ENCODE measurements around the gene PLPP6. TPM values are rescaled to one million over a fixed set of nuclear protein-coding genes. Genes with fewer than 3 reads are reported as not detected.
A peak's percentile ranks its signal among the peaks of the same experiment; 100 is the strongest.

PLPP6 gene
- polyA plus RNA-seq, 12 donors, result 3.6 to 6.7 (median 4.4) TPM; not detected in 1

DNA sequence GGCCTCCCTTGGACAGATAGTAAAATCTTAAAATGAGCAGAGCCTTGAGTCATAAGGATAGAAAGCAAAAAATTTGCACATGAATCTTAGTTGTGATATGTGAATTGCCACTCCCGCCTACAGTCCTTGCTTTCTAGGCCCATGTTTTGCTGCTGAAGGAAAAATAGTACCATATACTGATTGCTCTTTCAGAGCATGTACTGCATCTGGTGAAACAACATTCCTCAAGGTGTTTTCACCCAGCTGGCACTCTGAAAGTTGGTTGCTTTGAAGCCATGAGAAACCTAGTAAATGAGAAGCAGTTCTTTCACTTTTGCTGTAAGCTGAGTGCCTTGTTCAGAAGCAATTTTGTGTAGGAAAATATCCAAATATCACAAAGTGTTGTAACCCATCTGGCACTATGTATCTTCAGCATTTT lies 27.6 kb downstream of the PLPP6 start:
- DNase-seq, result no peak

DNA sequence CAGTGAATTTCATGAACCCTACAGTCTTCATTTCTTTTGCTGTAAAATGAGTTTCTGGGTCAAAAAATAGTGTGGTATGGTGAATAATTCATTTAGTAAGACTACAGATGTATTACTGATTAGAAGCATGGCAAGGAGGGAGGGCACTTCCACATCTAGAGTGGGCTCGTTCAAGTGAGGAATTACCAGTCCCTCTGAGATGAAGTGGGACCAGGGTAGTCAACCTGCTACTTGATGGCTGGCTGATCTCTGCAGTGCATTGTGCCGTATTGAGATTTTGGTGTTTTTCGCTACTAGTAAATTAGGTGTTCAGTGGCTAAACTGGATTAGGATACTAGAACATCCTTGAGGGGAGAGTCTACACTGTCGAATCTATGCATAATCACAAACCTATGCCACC lies 28.1 kb downstream of the PLPP6 start:
- no peak for DNase-seq

DNA sequence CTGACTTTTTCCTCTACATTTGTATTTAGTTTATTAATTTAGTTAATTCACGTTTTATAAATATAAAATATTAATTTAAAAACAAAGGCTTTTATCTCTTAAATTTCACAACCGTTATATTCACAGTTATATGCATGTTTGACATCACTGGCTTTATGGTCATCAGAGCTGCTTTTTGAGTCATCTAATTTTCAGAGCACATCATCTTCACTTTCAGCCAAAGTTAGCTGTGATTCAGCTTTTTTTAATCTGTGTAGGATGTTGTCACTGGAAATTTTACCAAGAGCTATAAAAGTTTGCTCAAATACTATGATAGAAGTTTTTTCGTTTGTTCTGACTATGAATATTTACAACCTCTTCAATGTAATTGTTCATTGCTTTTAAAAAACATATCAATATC lies 29.7 kb downstream of the PLPP6 start:
- DNase-seq, result no peak

DNA sequence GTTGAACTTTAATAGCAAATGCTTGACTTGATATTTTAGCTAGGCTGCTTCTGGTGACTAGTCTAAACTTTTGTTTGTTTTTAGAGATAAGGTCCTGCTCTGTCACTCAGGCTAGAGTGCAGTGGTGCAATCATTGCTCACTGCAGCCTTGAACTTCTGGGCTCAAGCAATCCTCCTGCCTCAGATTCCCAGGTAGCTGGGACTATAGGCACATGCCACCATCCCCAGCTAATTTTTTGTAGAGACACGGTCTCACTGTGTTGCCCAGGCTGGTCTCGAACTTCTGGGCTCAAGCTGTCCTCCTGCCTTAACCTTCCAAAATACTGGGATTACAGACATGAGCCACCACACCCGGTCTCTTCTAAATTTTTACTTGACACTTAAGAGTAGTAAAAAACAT lies 38.0 kb downstream of the PLPP6 start:
- no peak for DNase-seq

DNA sequence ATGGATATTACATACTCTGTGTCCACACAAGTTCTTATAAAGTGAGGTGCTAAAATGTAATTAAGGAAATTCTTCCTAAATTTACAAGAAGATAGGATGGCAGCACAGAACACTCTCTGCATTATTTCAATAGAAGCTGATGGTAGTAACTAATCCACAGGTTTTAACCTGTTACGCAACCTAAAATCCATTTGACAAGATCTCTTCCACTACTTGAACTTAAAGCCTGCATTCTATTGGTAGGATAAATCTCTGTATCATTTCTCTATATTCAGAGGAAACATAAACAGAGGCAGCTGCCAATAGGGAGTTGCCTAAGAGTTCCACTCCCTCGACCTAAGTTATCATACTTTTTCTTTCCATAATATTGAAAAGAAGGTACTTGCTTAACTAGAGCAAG lies 38.8 kb downstream of the PLPP6 start:
- DNase-seq, result no peak

DNA sequence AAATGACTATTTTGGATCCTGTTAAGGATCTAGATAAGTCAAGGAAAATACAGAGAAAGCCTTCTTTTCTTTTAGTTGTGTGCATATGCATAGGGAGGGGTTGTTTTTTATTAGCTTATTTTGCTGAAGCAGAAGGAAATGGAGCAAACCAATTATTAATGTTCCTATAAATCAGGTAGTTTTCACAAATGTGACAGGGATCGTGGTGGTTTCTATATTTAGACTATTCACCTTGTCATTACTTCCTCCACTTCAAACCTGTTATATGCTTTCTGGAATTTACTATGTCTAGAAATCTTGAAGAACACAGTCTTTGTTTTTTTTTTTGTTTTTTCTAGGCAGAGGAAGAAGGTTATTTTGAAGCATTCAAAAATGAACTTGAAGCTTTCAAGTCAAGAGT lies 39.4 kb downstream of the PLPP6 start:
- no peak for DNase-seq

DNA sequence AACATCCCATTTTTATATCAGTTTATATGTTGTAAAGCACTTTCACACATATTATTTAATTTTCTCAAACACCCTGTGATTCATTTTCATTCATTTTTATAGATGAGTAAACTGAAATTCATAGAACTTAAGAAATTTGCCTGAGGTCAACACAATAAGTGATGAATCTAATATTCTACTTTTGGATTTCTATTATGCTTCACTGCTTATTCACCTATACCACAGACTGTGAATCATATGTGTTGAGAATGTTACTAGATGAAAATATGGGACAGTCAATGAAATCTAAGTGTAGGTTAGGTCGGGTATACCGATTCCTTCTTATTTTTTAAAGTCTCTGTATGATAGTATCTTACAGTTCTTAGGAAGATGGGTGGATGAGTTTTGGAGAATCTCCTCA lies 42.0 kb downstream of the PLPP6 start:
- DNase-seq, result no peak

DNA sequence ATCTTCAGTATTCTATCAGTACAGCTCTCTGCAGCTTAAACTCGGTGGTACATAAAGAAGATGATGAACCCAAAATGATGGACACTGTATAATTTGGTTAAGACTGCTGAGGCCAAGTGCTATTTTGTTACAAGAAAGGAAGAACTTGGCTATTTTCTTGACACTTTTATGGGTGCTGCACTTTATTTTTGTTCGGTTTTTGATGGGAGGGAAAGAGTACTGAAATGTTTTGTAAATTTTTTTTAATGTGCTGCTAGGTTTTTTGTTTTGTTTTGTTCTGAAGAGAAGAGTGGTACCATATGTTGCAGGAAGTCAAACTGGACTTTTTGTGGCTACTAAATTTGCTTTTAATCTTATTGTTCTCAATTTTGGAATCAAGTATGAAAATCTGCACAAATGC lies 43.9 kb downstream of the PLPP6 start:
- DNase-seq, result no peak

DNA sequence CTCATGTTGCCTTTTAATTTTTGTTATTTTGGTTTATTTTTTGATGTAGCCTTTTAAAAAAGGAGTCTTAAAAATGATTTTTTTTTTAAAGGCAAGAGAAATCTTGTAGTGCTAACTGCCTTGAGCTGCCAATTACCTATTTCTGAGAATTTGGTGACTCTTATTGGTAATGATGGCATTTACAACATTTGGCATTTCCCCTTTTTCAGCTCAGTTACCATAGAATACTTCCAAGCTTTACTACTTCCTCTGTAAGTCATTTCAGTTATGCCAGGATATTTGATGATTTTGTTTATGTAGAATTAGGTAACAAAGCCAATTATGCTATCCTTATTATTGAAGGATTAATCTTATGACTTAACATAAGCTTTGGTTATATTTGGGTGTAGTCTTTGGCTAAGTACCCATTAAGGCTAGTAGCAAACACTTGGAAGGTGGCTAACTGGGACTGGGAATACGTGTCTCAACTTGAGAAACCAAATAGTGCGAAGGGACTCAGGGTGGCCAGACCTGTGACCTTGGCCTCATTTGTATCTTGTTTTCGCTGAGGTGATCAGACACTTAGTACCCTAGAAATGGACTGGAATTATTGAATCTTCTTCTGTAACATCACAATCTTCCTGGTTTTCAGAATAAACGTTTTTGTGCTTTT lies 45.0 kb downstream of the PLPP6 start:
- no peak for DNase-seq

DNA sequence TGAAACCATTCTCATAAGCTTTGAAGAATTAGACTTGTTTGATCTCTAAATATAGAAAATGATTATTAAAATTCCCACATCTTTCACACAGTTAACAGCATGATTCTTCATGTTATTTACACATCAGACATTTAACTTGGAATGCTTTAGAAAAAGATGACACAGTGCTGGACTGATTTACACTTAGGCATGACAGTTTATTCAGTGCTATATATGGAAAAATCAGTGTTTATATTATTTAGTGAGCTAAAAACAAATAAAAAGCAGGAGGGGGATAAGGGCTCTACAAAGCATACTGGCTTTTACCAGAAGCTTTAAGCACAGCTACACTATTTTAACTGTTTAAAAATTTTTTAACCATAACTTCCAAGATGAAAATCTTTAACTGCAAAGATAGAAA lies 47.3 kb downstream of the PLPP6 start:
- DNase-seq, result no peak

DNA sequence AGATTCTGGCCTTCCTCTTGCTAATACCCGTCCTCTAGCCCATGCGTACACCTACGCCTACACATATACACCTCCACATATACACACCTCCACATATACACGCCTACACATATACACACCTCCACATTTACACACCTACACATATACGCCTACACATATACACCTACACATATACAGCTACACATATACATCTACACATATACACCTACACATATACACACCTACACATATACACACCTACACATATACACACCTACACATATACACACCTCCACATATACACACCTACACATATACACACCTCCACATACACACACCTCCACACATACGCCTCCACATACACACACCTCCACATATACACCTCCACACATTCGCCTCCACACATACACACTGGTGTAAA lies 51.8 kb downstream of the PLPP6 start:
- DNase-seq, result peak; percentile 3

DNA sequence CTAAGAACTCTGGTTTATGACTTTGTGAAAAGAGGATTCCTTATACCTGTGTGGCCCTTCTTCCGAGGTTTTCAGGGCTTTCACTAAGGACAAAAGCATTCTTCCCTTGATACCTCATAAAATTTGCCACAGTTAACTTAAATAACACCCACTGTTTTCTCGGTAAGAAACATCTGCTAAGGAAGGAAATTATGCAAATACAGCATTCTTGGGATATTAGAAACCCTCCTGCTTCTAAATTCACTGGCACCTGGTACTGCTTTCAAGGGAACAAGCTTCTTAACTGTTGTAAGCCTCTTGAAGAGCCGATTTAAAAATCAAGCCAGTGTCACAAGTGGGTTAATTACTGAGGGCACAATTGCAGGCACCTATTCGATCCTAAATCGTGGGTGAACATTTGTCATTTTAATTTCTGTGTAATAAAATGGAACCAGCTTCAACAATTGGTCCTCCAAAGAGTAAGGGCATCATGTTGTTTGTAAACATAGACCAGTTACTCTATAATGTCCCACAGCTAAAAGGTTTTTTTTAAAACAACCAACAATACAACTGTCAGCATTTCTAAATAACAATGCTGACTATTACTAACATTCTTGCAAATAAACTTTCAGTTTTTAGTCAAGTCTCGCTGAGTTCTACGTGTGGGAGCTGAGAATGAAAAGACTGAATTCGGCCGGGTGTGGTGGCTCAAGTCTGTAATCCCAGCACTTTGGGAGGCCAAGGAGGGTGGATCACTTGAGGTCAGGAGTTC lies 52.3 kb downstream of the PLPP6 start:
- DNase-seq, result no peak

Other genes starting within 250 kb of the PLPP6 start
- 1 to 10 TPM in 4 of 12 donors, under 1 TPM in 7, not detected in 1; 0.33 to 5.7 (median 0.62) TPM for gene SLC1A1, start 171.8 kb upstream of the PLPP6 start, polyA plus RNA-seq (ENCODE audit: insufficient read length in 12 of 12)
- 1 to 10 TPM in 2 of 12 donors, under 1 TPM in 9, not detected in 1; 0.31 to 2.5 (median 0.67) TPM for gene SPATA6L, start 4.2 kb downstream of the PLPP6 start, polyA plus RNA-seq (ENCODE audit: insufficient read length in 12 of 12)
- 10 to 100 TPM in 11 of 12 donors, not detected in 1; 18.4 to 31.3 (median 27.7) TPM for gene CDC37L1, start 17.3 kb downstream of the PLPP6 start, polyA plus RNA-seq (ENCODE audit: insufficient read length in 12 of 12)
- gene AK3, start 78.9 kb downstream of the PLPP6 start, polyA plus RNA-seq (ENCODE audit: insufficient read length in 12 of 12), result 10 to 100 TPM in 11 of 12 donors, not detected in 1; 39.5 to 61.5 (median 47.4) TPM
- 10 to 100 TPM in 11 of 12 donors, not detected in 1; 11.5 to 19.7 (median 13.9) TPM for gene RCL1, start 130.7 kb downstream of the PLPP6 start, polyA plus RNA-seq (ENCODE audit: insufficient read length in 12 of 12)